BJ (cell line): ENCODE data around the gene CA5A. TPM values are rescaled to one million over a fixed set of nuclear protein-coding genes. Genes with fewer than 3 reads are reported as not detected.
"Not testable (repeated sequence)": the region's sequence is repeated elsewhere in the genome, so short reads cannot be mapped to it uniquely, and the experiment has no call there.

Experiments
- CTCF ChIA-PET: fragments of 350-600 bp; formaldehyde crosslinking; extraction: SDS; loops from one replicate; lab custom pipeline; 2021; ENCODE audit warnings: antibody characterized with exemption, inconsistent platforms; lab: Yijun Ruan, JAX
- POLR2A ChIA-PET: fragments of 300-600 bp; sonication (Branson Sonifier 250); formaldehyde crosslinking; extraction: SDS; loops from one replicate; lab custom pipeline; 2021; ENCODE audit warnings: antibody characterized with exemption; lab: Charles Lee
- DNase-seq: peaks from one replicate; pipeline ENCODE4 v3.0.0-alpha.2; 2011; ENCODE audit warnings: low read depth
- H3K27me3 ChIP-seq: 2 replicates; pipeline ENCODE4 v1.6.0; 2011; ENCODE audit warnings: low read length; ENCODE audit not compliant: control insufficient read depth, insufficient read depth
- H3K36me3 ChIP-seq: 2 replicates; pipeline ENCODE4 v1.5.1; 2011; ENCODE audit warnings: low read length; ENCODE audit not compliant: control insufficient read depth, insufficient read depth
- H3K4me3 ChIP-seq: 2 replicates; pipeline ENCODE4 v1.5.1; 2011; ENCODE audit warnings: low read depth, mild to moderate bottlenecking, control low read depth, low read length
- polyA plus RNA-seq: library from polyadenylated mRNA; depleted of rRNA; stranded (reverse); fragments of >200 nt; gene quantifications from 2 replicates; pipeline ENCODE4 v1.2.3, GENCODE V29; 2011
- TF ChIP-seq, protein P1 (sequence below): IDR thresholded peaks from 2 replicates; pipeline ENCODE4 v1.5.1; 2011; ENCODE audit warnings: low read depth, mild to moderate bottlenecking, control low read depth, inconsistent platforms, low read length, moderate library complexity; ENCODE audit not compliant: insufficient read depth

The CA5A gene
- polyA plus RNA-seq, 1 experiment = not detected

GRCh38 chr16:87864331-87864989 is 71.9 kb downstream of the CA5A start:
- CTCF ChIA-PET = interaction anchor here (0.6 to 4.1 kb wide), 4 partner anchors 11 to 1313 kb away, joined by 3 to 27 read pairs (median 14); no protein-coding TSS in a partner anchor
- DNase-seq = no peak
- Histone ChIP-seq H3K36me3 (peaks cover 10% of the 10 kb centered on the region), H3K4me3 (no peak overlapping the region), H3K27me3 (no peaks in the 10 kb centered on the region)
- TF ChIP-seq, protein P1, sequence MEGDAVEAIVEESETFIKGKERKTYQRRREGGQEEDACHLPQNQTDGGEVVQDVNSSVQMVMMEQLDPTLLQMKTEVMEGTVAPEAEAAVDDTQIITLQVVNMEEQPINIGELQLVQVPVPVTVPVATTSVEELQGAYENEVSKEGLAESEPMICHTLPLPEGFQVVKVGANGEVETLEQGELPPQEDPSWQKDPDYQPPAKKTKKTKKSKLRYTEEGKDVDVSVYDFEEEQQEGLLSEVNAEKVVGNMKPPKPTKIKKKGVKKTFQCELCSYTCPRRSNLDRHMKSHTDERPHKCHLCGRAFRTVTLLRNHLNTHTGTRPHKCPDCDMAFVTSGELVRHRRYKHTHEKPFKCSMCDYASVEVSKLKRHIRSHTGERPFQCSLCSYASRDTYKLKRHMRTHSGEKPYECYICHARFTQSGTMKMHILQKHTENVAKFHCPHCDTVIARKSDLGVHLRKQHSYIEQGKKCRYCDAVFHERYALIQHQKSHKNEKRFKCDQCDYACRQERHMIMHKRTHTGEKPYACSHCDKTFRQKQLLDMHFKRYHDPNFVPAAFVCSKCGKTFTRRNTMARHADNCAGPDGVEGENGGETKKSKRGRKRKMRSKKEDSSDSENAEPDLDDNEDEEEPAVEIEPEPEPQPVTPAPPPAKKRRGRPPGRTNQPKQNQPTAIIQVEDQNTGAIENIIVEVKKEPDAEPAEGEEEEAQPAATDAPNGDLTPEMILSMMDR = no peak
- POLR2A ChIA-PET = no interaction called here

DNA sequence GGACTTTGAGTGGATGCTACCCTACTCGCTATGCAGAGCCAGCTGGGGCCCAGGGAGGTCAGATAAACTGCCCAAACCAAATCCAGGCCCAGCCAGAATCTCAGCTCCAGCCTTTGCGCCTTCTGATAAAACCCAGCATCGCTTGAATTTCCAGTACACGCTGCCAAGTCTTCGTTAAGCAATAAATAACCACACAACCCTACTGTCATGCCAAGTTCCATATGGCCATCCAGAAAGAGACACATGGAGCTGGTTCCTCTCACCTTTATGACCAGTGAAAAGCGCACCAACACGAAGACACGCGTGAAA is 73.0 kb downstream of the CA5A start:
- POLR2A ChIA-PET, H3K27me3 ChIP-seq, H3K4me3 ChIP-seq, DNase-seq: not testable (repeated sequence)
- peaks cover 10% of the 10 kb centered on the region for H3K36me3 ChIP-seq
- CTCF ChIA-PET = interaction anchor here (4.0 to 4.8 kb wide), 2 partner anchors 13 to 84 kb away, joined by 11 to 28 read pairs; no protein-coding TSS in a partner anchor

GRCh38 chr16:87862597-87863326 is 73.6 kb downstream of the CA5A start:
- H3K4me3 ChIP-seq, H3K27me3 ChIP-seq, DNase-seq, POLR2A ChIA-PET: not testable (repeated sequence)
- H3K36me3 ChIP-seq = peaks cover 13% of the 10 kb centered on the region
- CTCF ChIA-PET = interaction anchor here (4.0 to 4.8 kb wide), 2 partner anchors 13 to 84 kb away, joined by 11 to 28 read pairs; no protein-coding TSS in a partner anchor

DNA sequence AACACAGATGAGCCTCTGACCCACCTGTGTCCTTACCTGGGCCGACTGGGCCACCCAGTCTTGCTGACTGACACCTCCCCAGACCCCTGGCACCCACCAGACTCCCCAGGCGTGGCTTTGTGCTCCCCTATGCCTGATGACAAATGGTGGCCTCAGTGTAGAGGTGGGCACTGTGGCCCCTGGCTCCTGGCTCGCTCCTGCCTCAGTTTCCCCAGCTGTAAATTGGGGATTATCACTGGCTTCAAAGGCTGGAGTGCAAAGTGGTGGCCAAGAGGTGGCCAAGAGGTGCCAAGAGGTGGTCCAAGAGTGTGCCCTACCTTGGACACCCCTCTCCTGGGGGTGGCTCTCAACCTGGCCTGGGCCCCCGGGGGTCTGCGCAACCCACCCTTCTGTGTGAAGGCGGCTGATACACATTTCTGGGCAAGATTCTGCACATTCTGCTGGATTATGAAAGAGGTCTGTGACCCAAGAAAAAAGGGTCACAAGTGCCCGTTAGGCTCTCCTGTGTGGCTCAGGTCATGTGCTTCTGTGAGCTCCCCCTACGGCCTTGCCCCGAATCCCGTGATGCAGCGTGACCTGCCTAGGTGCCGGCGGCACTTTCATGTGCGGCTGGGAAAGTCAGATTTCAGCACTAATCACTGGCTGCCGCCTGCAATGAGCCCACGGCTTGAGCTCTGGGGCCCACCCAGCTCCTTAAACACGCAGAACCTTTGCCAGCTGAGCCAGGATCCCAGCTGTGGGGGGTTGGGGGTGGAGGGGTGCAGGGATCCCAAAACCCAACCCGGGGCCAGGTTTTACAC is 74.8 kb downstream of the CA5A start:
- DNase-seq, H3K27me3 ChIP-seq, POLR2A ChIA-PET, H3K4me3 ChIP-seq: not testable (repeated sequence)
- H3K36me3 ChIP-seq = peaks cover 11% of the 10 kb centered on the region
- CTCF ChIA-PET = interaction anchor here (1.7 to 4.8 kb wide), 3 partner anchors 10 to 82 kb away, joined by 6 to 28 read pairs (median 11); no protein-coding TSS in a partner anchor

GRCh38 chr16:87860553-87861299 is 75.6 kb downstream of the CA5A start:
- Histone ChIP-seq H3K36me3 (peaks cover 11% of the 10 kb centered on the region), H3K4me3 (no peak overlapping the region; the same call in 1 of the 2 replicates), H3K27me3 (no peaks in the 10 kb centered on the region)
- CTCF ChIA-PET = interaction anchor here (0.9 to 4.8 kb wide), 4 partner anchors 9 to 82 kb away, joined by 6 to 28 read pairs (median 8); partner anchors contain the start of gene SLC7A5
- DNase-seq = peak; percentile 37
- POLR2A ChIA-PET = interaction anchor here (0.7 kb wide), 1 partner anchor 646 kb away, joined by 3 read pairs; no protein-coding TSS in a partner anchor
- TF ChIP-seq, protein P1 = no peak

DNA sequence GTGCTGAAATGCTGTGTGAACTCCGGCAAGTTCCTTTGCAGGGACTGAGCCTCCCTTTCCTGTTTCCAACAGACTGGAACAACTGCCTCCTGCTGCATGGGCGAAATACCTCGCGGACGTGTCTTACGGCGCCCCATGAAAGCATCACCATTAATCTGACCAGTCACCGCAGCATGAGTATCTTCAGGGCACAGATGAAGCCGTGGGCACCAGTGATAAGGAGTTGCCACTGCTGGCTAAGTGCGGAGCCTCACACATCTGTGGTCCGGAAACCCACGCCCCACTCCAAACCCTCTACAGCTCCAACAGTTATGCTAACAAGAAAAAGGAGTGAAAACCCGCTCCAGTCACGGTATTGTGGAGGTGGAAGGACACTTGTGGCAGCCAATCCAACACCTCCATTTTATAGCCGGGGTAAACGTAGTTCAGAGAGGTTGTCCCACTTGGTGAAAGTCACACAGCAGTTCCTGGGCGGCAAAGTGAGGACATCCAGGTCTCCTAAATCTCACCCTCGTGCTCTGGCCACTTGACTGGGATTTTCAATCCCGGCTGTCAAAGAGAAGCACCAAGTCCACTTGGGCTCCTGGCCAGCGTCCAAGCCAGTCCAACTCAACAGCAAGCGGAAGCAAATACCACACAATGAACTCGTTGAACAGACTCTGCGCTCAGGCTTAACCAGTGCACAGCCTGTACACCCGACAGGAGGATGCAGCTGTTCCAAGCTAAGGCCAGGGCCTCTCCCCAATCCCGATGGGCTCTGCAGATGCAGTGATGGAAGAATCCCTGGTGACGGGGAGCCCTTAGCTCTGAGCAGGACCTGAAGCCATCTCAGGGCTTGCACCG is 78.0 kb downstream of the CA5A start:
- H3K27me3 ChIP-seq, DNase-seq, POLR2A ChIA-PET, H3K4me3 ChIP-seq: not testable (repeated sequence)
- CTCF ChIA-PET = interaction anchor here (0.6 to 4.8 kb wide), 2 partner anchors 8 to 11 kb away, joined by 3 to 28 read pairs; partner anchors contain the start of gene SLC7A5
- peaks cover 13% of the 10 kb centered on the region for H3K36me3 ChIP-seq
